Mammary epithelial cell (primary cell): ENCODE data around the gene UBXN10.

Source experiments
- CTCF ChIP-seq, 2 donors: IDR thresholded peaks in 1 of 2; conservative IDR thresholded peaks in 1 of 2; 2 replicates each; pipeline ENCODE4 v1.5.1; 2011 to 2012; ENCODE audit warnings: inconsistent platforms in 2 of 2, low read length in 2 of 2, mild to moderate bottlenecking in 2 of 2, control low read depth in 1 of 2, low read depth in 1 of 2; ENCODE audit not compliant: insufficient read depth in 1 of 2; ENCODE audit errors: extremely low read depth in 1 of 2
- EZH2 ChIP-seq: IDR thresholded peaks from 2 replicates; pipeline ENCODE4 v1.6.1; 2012; ENCODE audit warnings: low read length, inconsistent platforms, borderline replicate concordance

- TF ChIP-seq CTCF (conservative IDR thresholded peaks at IDR 0.05 in 1 of 2, IDR thresholded peaks at IDR 0.05 in 1 of 2; ENCODE audit: extremely low read depth in 1 of 2, insufficient read depth in 1 of 2, low read depth in 1 of 2, low read length in 2 of 2): no peak
- TF ChIP-seq EZH2: no peak
These were observed 16.0 kb upstream of the UBXN10 start for GRCh38 chr1:20169932-20170331.
